ENCODE results near the gene STK11. TPM values are rescaled to one million over a fixed set of nuclear protein-coding genes. Genes with fewer than 3 reads are reported as not detected.

Gene STK11
- total and polyA plus RNA-seq, 7 donors = 64.9 to 133 (median 85.9) TPM

DNA sequence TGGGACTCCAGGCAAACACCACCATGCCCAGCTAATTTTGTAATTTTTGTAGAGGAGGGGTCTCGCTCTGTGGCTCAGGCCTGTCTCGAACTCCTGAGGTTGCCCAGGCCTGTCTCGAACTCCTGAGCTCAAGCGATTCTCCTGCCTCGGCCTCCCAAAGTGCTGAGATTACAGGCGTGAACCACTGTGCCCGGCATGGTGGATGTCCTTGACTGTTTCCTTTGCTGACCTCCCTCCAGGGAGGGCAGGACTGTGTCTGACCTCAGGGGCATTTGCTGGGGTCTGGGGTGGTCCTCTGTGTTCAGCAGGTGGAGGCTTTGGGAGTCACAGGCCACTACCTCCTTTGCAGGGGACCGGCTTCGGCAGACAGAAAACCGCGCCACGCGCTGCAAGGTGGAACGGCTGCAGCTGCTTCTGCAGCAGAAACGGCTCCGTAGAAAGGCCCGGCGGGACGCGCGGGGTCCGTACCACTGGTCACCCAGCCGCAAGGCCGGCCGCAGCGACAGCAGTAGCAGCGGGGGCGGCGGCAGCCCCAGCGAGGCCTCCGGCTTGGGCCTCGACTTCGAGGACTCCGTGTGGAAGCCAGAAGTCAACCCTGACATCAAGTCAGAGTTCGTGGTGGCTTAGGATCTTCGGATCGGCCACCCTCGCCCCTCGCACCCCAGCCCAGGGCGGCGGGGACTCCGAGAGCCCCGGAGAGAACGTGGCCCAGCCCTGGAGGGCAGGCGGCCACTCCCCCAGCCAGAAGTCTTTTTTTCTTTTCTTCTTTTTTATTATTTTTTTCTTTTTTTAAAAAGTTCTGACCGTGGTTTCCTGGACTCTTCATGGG lies 51.3 kb downstream of the STK11 start:
- WGBS, 3 donors = 78 to 87% (median 78%) methylated on average over 41 to 46 of the region's 46 CpGs

GRCh38 chr19:1257475-1258162 lies 52.0 kb downstream of the STK11 start:
- Histone ChIP-seq H3K27me3 (ENCODE audit: insufficient read depth in 3 of 3, low read length in 2 of 3) (no peaks in the 10 kb centered on the region), H3K9me3 (no peaks in the 10 kb centered on the region), H3K36me3 (ENCODE audit: insufficient read depth in 1 of 2, low read depth in 1 of 2) (peaks cover 13 to 52% of the 10 kb centered on the region in 2 donors), H3K27ac (peak overlapping the region; percentile 85), H3K4me1 (peaks cover 69% of the 10 kb centered on the region), H3K4me3 (no peak overlapping the region)
- TF ChIP-seq CTCF (IDR thresholded peaks at IDR 0.05) = no peak
- DNase-seq = no peak
- intact Hi-C loops (cut with DNase I) = no loop called here
- ATAC-seq = no peak
- WGBS, 3 donors = 60 to 68% (median 61%) methylated on average over 23 of the region's 23 CpGs

More for the DNA sequence above, 51.3 kb downstream of the STK11 start:
- Histone ChIP-seq H3K36me3 (ENCODE audit: insufficient read depth in 1 of 2, low read depth in 1 of 2) (peaks cover 13 to 53% of the 10 kb centered on the region in 2 donors), H3K27me3 (ENCODE audit: insufficient read depth in 3 of 3, low read length in 2 of 3) (no peaks in the 10 kb centered on the region), H3K4me1 (peaks cover 67% of the 10 kb centered on the region), H3K4me3 (no peak overlapping the region), H3K9me3 (no peaks in the 10 kb centered on the region), H3K27ac (peak overlapping the region; percentile 85)
- no peak for ATAC-seq
- intact Hi-C loops (cut with DNase I) = no loop called here
- no peak for TF ChIP-seq CTCF (IDR thresholded peaks at IDR 0.05)
- no peak for DNase-seq

- Histone ChIP-seq H3K9me3 (no peaks in the 10 kb centered on the region), H3K27me3 (ENCODE audit: insufficient read depth in 3 of 3, low read length in 2 of 3) (no peaks in the 10 kb centered on the region), H3K4me1 (peaks cover 69% of the 10 kb centered on the region), H3K36me3 (ENCODE audit: insufficient read depth in 1 of 2, low read depth in 1 of 2) (peaks cover 13 to 52% of the 10 kb centered on the region in 2 donors), H3K4me3 (no peak overlapping the region), H3K27ac (peak overlapping the region; percentile 85)
- 64 to 75% (median 74%) methylated on average over 8 of the region's 8 CpGs for WGBS, 3 donors
- intact Hi-C loops (cut with DNase I) = no loop called here
- ATAC-seq (no peak), DNase-seq (no peak)
- TF ChIP-seq CTCF (IDR thresholded peaks at IDR 0.05) = no peak
Measured at GRCh38 chr19:1258163-1258492, 52.5 kb downstream of the STK11 start.

GRCh38 chr19:1258707-1259205 lies 53.2 kb downstream of the STK11 start:
- peak overlapping the region; percentile 37 for H3K4me3 ChIP-seq
- H3K4me1 ChIP-seq = peaks cover 63% of the 10 kb centered on the region
- intact Hi-C loops (cut with DNase I) = no loop called here
- no peaks in the 10 kb centered on the region for H3K27me3 ChIP-seq (ENCODE audit: insufficient read depth in 3 of 3, low read length in 2 of 3)
- 32 to 43% (median 32%) methylated on average over 15 of the region's 15 CpGs for WGBS, 3 donors
- no peak for TF ChIP-seq CTCF (IDR thresholded peaks at IDR 0.05)
- ATAC-seq (no peak), DNase-seq (no peak)
- peak overlapping the region; percentile 85 for H3K27ac ChIP-seq
- H3K9me3 ChIP-seq = no peaks in the 10 kb centered on the region
- H3K36me3 ChIP-seq (ENCODE audit: insufficient read depth in 1 of 2, low read depth in 1 of 2) = peaks cover 13 to 48% of the 10 kb centered on the region in 2 donors
